Suprapubic skin (tissue), 3 donors: ENCODE data around the gene THSD7B.

Source experiments
- CTCF ChIP-seq, 2 donors: fragments of 200-600 bp in 1 of 2; fragments of 450-650 bp in 1 of 2; sonication (generic) in 1 of 2; IDR thresholded peaks; one replicate each; pipeline ENCODE4 v1.5.1; 2016 to 2019; ENCODE audit warnings: antibody characterized with exemption in 2 of 2, mild to moderate bottlenecking in 1 of 2, moderate library complexity in 1 of 2
- EP300 ChIP-seq: sonication (generic); formaldehyde crosslinking; IDR thresholded peaks from one replicate; pipeline ENCODE4 v1.6.1; 2017; ENCODE audit warnings: antibody characterized with exemption

DNA sequence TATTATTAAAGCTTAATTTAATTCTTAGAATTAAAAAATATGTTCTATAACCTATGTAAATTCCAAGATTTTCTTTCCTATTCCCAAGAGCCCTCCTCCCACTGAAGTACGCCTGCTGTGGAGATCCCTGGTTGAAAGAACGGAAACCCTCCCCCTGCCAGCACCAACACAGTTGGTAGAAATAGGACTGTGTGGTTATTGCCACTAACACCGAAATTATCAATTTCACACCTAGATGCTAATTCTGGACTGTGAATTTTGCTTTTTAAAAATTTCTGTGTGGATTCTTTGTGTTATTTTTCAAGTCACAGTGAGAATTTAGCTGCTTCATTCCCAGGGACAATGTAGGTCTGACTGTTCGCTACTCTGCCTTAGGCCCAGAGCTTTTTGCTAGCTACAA, 893.1 kb downstream of the THSD7B start:
- TF ChIP-seq CTCF (IDR thresholded peaks at IDR 0.05) (no peak), EP300 (no peak)
